Hepatocyte (in vitro differentiated cells): ENCODE results near the gene SEBOX. TPM values are rescaled to one million over a fixed set of nuclear protein-coding genes. Genes with fewer than 3 reads are reported as not detected.

ENCODE experiments used
- DNase-seq: peaks from one replicate; pipeline ENCODE4 v3.0.0-alpha.2; 2016; ENCODE audit warnings: low spot score
- H2AFZ ChIP-seq: fragments of 200-600 bp; sonication (generic); 2 replicates; pipeline ENCODE4 v1.6.0; 2016; ENCODE audit warnings: antibody characterized with exemption, mild to moderate bottlenecking
- H3K27ac ChIP-seq: fragments of 200-600 bp; sonication (generic); 2 replicates; pipeline ENCODE4 v1.5.1; 2016; ENCODE audit warnings: mild to moderate bottlenecking
- H3K27me3 ChIP-seq: fragments of 200-600 bp; sonication (generic); 2 replicates; pipeline ENCODE4 v1.6.1; 2016
- H3K36me3 ChIP-seq: fragments of 200-600 bp; sonication (generic); replicated peaks from 2 replicates; pipeline ENCODE4 v1.5.1; 2016; ENCODE audit warnings: low read depth; ENCODE audit not compliant: insufficient read depth
- H3K4me1 ChIP-seq: fragments of 200-600 bp; sonication (generic); 2 replicates; pipeline ENCODE4 v1.5.1; 2016; ENCODE audit warnings: mild to moderate bottlenecking, moderate library complexity; ENCODE audit not compliant: insufficient read depth
- H3K4me2 ChIP-seq: fragments of 200-600 bp; sonication (generic); 2 replicates; pipeline ENCODE4 v1.6.0; 2016
- H3K4me3 ChIP-seq: fragments of 200-600 bp; sonication (generic); 2 replicates; pipeline ENCODE4 v1.5.1; 2016; ENCODE audit warnings: mild to moderate bottlenecking
- H3K79me2 ChIP-seq: fragments of 200-600 bp; sonication (generic); 2 replicates; pipeline ENCODE4 v1.6.0; 2017; ENCODE audit warnings: mild to moderate bottlenecking
- H3K9me2 ChIP-seq: fragments of 200-600 bp; sonication (generic); replicated peaks from 2 replicates; pipeline ENCODE4 v1.6.0; 2017; ENCODE audit warnings: mild to moderate bottlenecking; ENCODE audit not compliant: insufficient read depth
- H3K9me3 ChIP-seq: fragments of 200-600 bp; sonication (generic); 2 replicates; pipeline ENCODE4 v1.5.1; 2016; ENCODE audit warnings: low read depth, mild to moderate bottlenecking
- H4K20me1 ChIP-seq: fragments of 200-600 bp; sonication (generic); 2 replicates; pipeline ENCODE4 v1.6.0; 2016; ENCODE audit warnings: mild to moderate bottlenecking; ENCODE audit not compliant: insufficient read depth, poor library complexity, severe bottlenecking
- EZH2 ChIP-seq: fragments of 200-600 bp; sonication (generic); IDR thresholded peaks from 2 replicates; pipeline ENCODE4 v1.6.1; 2016; ENCODE audit warnings: antibody characterized with exemption, mild to moderate bottlenecking, borderline replicate concordance
- EZH2phosphoT487 ChIP-seq: fragments of 200-600 bp; sonication (generic); IDR thresholded peaks from one replicate; pipeline ENCODE4 v1.6.1; 2018; ENCODE audit warnings: antibody characterized with exemption, mild to moderate bottlenecking, low read depth, moderate library complexity; ENCODE audit not compliant: unreplicated experiment, severe bottlenecking
- WGBS: methylation state at CpG from one replicate; pipeline ENCODE4 v1.1.6; 2016; ENCODE audit warnings: low lambda C conversion rate; ENCODE audit errors: missing lambda C conversion rate; 5-methylcytosine and 5-hydroxymethylcytosine counted together
- polyA plus RNA-seq: library from polyadenylated mRNA; unstranded; fragments of >200 nt; fragmentation: Nextera tagmentation; extraction: Ambion mirVana; gene quantifications from 2 replicates; pipeline ENCODE4 v1.2.1, GENCODE V29; 2016
- total RNA-seq: library from RNA; depleted of rRNA; stranded (reverse); fragments of >200 nt; gene quantifications from 2 replicates; pipeline ENCODE4 v1.2.3, GENCODE V29; 2014
- TF ChIP-seq, protein P1 (sequence below): fragments of 200-600 bp; sonication (generic); IDR thresholded peaks from 2 replicates; pipeline ENCODE4 v1.5.1; 2016; ENCODE audit warnings: antibody characterized with exemption, mild to moderate bottlenecking; ENCODE audit not compliant: poor library complexity

SEBOX gene
- total and polyA plus RNA-seq, 2 experiments from 2014 or later, result not detected

DNA sequence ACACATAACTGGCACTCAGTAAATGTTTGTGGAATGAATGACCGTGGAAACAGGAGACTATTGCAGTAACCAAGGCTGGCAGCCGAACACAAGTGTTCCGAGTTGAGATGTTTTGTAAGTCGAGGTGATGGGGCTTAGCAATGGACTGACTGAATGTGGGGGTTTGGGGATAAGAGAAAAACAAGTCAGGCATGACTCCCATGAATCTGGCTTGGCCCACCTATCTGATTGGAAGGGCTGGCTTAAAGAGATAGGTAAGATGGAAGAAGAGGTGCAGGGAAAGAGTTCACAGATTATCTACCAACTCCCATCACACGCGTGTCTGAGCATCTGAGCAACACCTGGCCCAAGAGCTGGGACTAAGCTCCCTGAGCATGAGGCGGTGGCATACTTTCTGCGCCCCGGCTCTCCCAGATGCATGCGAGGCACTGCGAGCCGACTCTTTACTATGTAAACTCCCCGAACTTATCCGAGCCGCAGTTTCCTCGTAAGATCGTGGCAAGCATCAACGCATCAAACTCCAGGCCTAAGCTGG is 30.3 kb downstream of the SEBOX start:
- Histone ChIP-seq H2AFZ (peak overlapping the region; percentile 3), H3K9me3 (no peaks in the 10 kb centered on the region), H3K9me2 (no peaks in the 10 kb centered on the region), H3K4me3 (peak overlapping the region; percentile 60), H3K4me2 (peak overlapping the region; percentile 96), H4K20me1 (peaks cover 8% of the 10 kb centered on the region), H3K4me1 (peaks cover 20% of the 10 kb centered on the region), H3K27ac (peak overlapping the region; percentile 85), H3K79me2 (peaks cover 63% of the 10 kb centered on the region), H3K27me3 (no peaks in the 10 kb centered on the region), H3K36me3 (no peaks in the 10 kb centered on the region)
- TF ChIP-seq, protein P1, sequence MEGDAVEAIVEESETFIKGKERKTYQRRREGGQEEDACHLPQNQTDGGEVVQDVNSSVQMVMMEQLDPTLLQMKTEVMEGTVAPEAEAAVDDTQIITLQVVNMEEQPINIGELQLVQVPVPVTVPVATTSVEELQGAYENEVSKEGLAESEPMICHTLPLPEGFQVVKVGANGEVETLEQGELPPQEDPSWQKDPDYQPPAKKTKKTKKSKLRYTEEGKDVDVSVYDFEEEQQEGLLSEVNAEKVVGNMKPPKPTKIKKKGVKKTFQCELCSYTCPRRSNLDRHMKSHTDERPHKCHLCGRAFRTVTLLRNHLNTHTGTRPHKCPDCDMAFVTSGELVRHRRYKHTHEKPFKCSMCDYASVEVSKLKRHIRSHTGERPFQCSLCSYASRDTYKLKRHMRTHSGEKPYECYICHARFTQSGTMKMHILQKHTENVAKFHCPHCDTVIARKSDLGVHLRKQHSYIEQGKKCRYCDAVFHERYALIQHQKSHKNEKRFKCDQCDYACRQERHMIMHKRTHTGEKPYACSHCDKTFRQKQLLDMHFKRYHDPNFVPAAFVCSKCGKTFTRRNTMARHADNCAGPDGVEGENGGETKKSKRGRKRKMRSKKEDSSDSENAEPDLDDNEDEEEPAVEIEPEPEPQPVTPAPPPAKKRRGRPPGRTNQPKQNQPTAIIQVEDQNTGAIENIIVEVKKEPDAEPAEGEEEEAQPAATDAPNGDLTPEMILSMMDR, result no peak
- TF ChIP-seq EZH2phosphoT487 (no peak), EZH2 (no peak)
- WGBS, result 17% methylated on average over 18 of the region's 18 CpGs
- DNase-seq, result no peak

DNA sequence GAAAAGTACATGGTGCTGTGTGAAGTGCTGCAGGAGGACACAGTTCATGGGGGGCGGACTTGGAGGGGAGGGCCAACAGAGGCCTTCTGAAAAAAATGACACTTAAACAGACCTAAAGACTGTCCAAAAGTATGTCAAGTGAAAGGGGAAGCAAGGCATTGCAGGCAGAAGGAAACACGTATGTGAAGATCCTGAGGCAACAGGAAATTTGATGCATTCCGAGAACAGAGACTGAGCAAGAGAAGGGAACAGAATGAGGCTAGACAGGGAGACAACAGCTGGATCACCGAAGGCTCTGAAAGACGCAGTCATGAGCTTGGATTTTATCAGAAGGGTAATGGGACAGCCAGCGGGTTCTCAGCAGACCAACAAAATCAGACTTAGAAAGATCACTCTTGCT is 30.8 kb downstream of the SEBOX start:
- no peak overlapping the region for H2AFZ ChIP-seq
- H3K79me2 ChIP-seq, result peaks cover 59% of the 10 kb centered on the region
- no peak for DNase-seq
- H3K27me3 ChIP-seq, result no peaks in the 10 kb centered on the region
- peak overlapping the region; percentile 60 for H3K4me3 ChIP-seq
- H4K20me1 ChIP-seq, result peaks cover 8% of the 10 kb centered on the region
- TF ChIP-seq, protein P1, result no peak
- TF ChIP-seq EZH2 (no peak), EZH2phosphoT487 (no peak)
- 82% methylated on average over 6 of the region's 6 CpGs for WGBS
- H3K27ac ChIP-seq, result peak overlapping the region; percentile 85
- peaks cover 20% of the 10 kb centered on the region for H3K4me1 ChIP-seq
- no peaks in the 10 kb centered on the region for H3K9me3 ChIP-seq
- H3K4me2 ChIP-seq, result peak overlapping the region; percentile 96
- no peaks in the 10 kb centered on the region for H3K9me2 ChIP-seq
- no peaks in the 10 kb centered on the region for H3K36me3 ChIP-seq

DNA sequence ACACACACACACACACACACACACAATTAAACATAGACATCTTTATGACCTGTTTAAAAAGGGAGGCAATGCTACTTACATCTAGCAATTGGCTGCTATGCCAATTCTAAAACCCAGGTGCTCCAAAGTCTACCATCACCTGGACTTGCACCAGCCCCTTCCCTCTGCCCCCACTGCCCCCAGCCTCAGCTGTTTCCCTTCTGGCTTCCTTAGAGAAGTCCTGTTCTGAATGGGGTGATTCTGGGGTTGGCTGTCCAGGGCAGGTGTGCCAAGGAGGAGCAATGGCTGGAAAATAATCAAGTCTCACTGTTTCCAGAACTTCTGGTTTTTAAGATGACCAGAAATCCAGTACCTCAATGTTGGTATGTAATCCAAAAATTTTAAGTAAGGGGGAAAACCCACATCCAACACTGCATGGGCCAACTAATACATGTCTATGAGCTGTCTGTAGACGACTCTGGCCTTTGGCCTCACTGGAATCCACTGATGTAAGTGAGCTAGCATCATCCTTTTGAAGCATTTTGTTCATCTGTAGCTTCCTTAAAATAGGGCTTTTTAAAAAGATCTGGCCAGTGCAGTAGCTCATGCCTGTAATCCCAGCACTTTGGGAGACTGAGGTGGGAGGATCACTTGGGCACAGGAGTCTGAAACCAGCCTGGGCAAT is 31.8 kb downstream of the SEBOX start:
- 79% methylated on average over 1 of the region's 1 CpG for WGBS
- Histone ChIP-seq H3K4me2 (no peak overlapping the region), H3K4me3 (no peak overlapping the region), H3K27me3 (no peaks in the 10 kb centered on the region), H3K79me2 (peaks cover 50% of the 10 kb centered on the region), H3K9me2 (no peaks in the 10 kb centered on the region), H3K4me1 (peaks cover 20% of the 10 kb centered on the region), H4K20me1 (peaks cover 7% of the 10 kb centered on the region), H3K36me3 (no peaks in the 10 kb centered on the region), H3K27ac (no peak overlapping the region), H2AFZ (no peak overlapping the region), H3K9me3 (no peaks in the 10 kb centered on the region)
- TF ChIP-seq EZH2, result no peak
- TF ChIP-seq, protein P1, result no peak
- DNase-seq, result no peak
